ENCODE measurements around the gene RAB40C. TPM values are rescaled to one million over a fixed set of nuclear protein-coding genes. Genes with fewer than 3 reads are reported as not detected.

Gene RAB40C
- total RNA-seq, 1 experiment from 2014 or later, result 30.7 TPM

- no peaks in the 10 kb centered on the region for H3K27me3 ChIP-seq (ENCODE audit: control insufficient read depth, insufficient read depth, low read length)
- BruUV-seq (replicated peaks), result TSS peak; percentile 48
- peaks cover 27% of the 10 kb centered on the region for H3K4me1 ChIP-seq (ENCODE audit: control insufficient read depth, insufficient read depth, low read length)
- intact Hi-C loops (cut with micrococcal nuclease; ENCODE audit: unreplicated experiment), result no loop called here
- POLR2A ChIA-PET, result no interaction called here
- CTCF ChIA-PET, result no interaction called here
- TF ChIP-seq, protein P1, sequence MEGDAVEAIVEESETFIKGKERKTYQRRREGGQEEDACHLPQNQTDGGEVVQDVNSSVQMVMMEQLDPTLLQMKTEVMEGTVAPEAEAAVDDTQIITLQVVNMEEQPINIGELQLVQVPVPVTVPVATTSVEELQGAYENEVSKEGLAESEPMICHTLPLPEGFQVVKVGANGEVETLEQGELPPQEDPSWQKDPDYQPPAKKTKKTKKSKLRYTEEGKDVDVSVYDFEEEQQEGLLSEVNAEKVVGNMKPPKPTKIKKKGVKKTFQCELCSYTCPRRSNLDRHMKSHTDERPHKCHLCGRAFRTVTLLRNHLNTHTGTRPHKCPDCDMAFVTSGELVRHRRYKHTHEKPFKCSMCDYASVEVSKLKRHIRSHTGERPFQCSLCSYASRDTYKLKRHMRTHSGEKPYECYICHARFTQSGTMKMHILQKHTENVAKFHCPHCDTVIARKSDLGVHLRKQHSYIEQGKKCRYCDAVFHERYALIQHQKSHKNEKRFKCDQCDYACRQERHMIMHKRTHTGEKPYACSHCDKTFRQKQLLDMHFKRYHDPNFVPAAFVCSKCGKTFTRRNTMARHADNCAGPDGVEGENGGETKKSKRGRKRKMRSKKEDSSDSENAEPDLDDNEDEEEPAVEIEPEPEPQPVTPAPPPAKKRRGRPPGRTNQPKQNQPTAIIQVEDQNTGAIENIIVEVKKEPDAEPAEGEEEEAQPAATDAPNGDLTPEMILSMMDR (IDR thresholded peaks at IDR 0.05), result no peak
- TF ChIP-seq POLR2AphosphoS5 (IDR thresholded peaks at IDR 0.05; ENCODE audit: low read depth, low read length) (no peak), REST (IDR thresholded peaks at IDR 0.05; ENCODE audit: insufficient read depth in 1 of 2, low read depth in 2 of 2, low read length in 1 of 2) (no peak), TCF7L2 (IDR thresholded peaks at IDR 0.05; ENCODE audit: low read depth, low read length) (no peak), SIN3A (IDR thresholded peaks at IDR 0.05; ENCODE audit: borderline replicate concordance, insufficient read depth, low read depth, low read length) (no peak)
- H3K9me3 ChIP-seq (ENCODE audit: control insufficient read depth, insufficient read depth, low read depth, low read length), result no peaks in the 10 kb centered on the region
- H3K27ac ChIP-seq (ENCODE audit: low read length), result no peak overlapping the region
- no peak overlapping the region for H3K4me3 ChIP-seq (ENCODE audit: low read depth in 2 of 2, low read length in 2 of 2)
- in situ Hi-C loops (cut with HindIII; ENCODE audit: low pct_unique_long_range_greater_than_20kb, low sequenced_read_pairs), result no loop called here
- H3K36me3 ChIP-seq (ENCODE audit: control insufficient read depth, insufficient read depth, low read length), result no peaks in the 10 kb centered on the region
- DNase-seq (ENCODE audit: low read depth, low spot score) (no peak), ATAC-seq (0 out of 2 replicates have a peak, but pooled peaks have one; percentile 12)
Observed at GRCh38 chr16:583470-583814, 6.4 kb upstream of the RAB40C start.

- POLR2A ChIA-PET, result interaction anchor here (0.8 kb wide), 1 partner anchor 54 kb away, joined by 3 read pairs; no protein-coding TSS in a partner anchor
- ATAC-seq, result peak; percentile 22; the same call in 1 of the 2 replicates
- CTCF ChIA-PET, result no interaction called here
- intact Hi-C loops (cut with micrococcal nuclease; ENCODE audit: unreplicated experiment), result no loop called here
- TF ChIP-seq TCF7L2 (IDR thresholded peaks at IDR 0.05; ENCODE audit: low read depth, low read length) (no peak), POLR2AphosphoS5 (IDR thresholded peaks at IDR 0.05; ENCODE audit: low read depth, low read length) (0 out of 2 replicates have a peak, but pooled peaks have one; percentile 18), REST (IDR thresholded peaks at IDR 0.05; ENCODE audit: insufficient read depth in 1 of 2, low read depth in 2 of 2, low read length in 1 of 2) (0 out of 4 replicates have a peak, but pooled peaks of 1 of the 2 experiments have one; percentile 31)
- TF ChIP-seq, protein P1 (IDR thresholded peaks at IDR 0.05), result no peak
- H3K4me1 ChIP-seq (ENCODE audit: control insufficient read depth, insufficient read depth, low read length), result peaks cover 27% of the 10 kb centered on the region
- BruUV-seq (replicated peaks), result no TSS peak
- H3K27ac ChIP-seq (ENCODE audit: low read length), result no peak overlapping the region
- H3K9me3 ChIP-seq (ENCODE audit: control insufficient read depth, insufficient read depth, low read depth, low read length), result no peaks in the 10 kb centered on the region
- no peak overlapping the region for H3K4me3 ChIP-seq (ENCODE audit: low read depth in 2 of 2, low read length in 2 of 2)
- no peak for DNase-seq (ENCODE audit: low read depth, low spot score)
- in situ Hi-C loops (cut with HindIII; ENCODE audit: low pct_unique_long_range_greater_than_20kb, low sequenced_read_pairs), result no loop called here
- no peaks in the 10 kb centered on the region for H3K36me3 ChIP-seq (ENCODE audit: control insufficient read depth, insufficient read depth, low read length)
- H3K27me3 ChIP-seq (ENCODE audit: control insufficient read depth, insufficient read depth, low read length), result no peaks in the 10 kb centered on the region
Observed at GRCh38 chr16:583815-584591, 5.9 kb upstream of the RAB40C start.
